Activated T-helper 9 cell treated with anti-CD3 and anti-CD28 coated beads, Interleukin-2, amount 50 U/mL, for 16 hours (primary cell): ENCODE data around the gene LAMA3.
A peak's percentile ranks its signal among the peaks of the same experiment; 100 is the strongest.

Experiments used
- DNase-seq: peaks from one replicate; pipeline ENCODE4 v3.0.0-alpha.2; 2020; ENCODE audit warnings: low read depth

LAMA3 gene

GRCh38 chr18:23824669-23825068, 135.4 kb downstream of the LAMA3 start:
- DNase-seq = no peak

- no peak for DNase-seq
Observed at GRCh38 chr18:23825496-23825895, 136.2 kb downstream of the LAMA3 start.

GRCh38 chr18:23825978-23826405, 136.7 kb downstream of the LAMA3 start:
- DNase-seq = no peak

GRCh38 chr18:23826850-23827620, 137.8 kb downstream of the LAMA3 start:
- DNase-seq = no peak

- DNase-seq = no peak
Observed at GRCh38 chr18:23827681-23828080, 138.4 kb downstream of the LAMA3 start.

GRCh38 chr18:23828426-23828825, 139.2 kb downstream of the LAMA3 start:
- DNase-seq = peak; percentile 13

GRCh38 chr18:23832911-23833310, 143.7 kb downstream of the LAMA3 start:
- no peak for DNase-seq

GRCh38 chr18:23833714-23834113, 144.5 kb downstream of the LAMA3 start:
- no peak for DNase-seq

- no peak for DNase-seq
Observed at GRCh38 chr18:23835091-23835490, 145.8 kb downstream of the LAMA3 start.

GRCh38 chr18:23835506-23835905, 146.3 kb downstream of the LAMA3 start:
- no peak for DNase-seq

- no peak for DNase-seq
Observed at GRCh38 chr18:23837591-23837990, 148.3 kb downstream of the LAMA3 start.

- no peak for DNase-seq
Observed at GRCh38 chr18:23838233-23838632, 149.0 kb downstream of the LAMA3 start.

- no peak for DNase-seq
Observed at GRCh38 chr18:23838801-23839366, 149.6 kb downstream of the LAMA3 start.

GRCh38 chr18:23842305-23842704, 153.1 kb downstream of the LAMA3 start:
- no peak for DNase-seq

- DNase-seq = no peak
Observed at GRCh38 chr18:23844991-23845680, 155.9 kb downstream of the LAMA3 start.

- no peak for DNase-seq
Observed at GRCh38 chr18:23845988-23846630, 156.9 kb downstream of the LAMA3 start.

GRCh38 chr18:23847321-23847986, 158.2 kb downstream of the LAMA3 start:
- no peak for DNase-seq

GRCh38 chr18:23849141-23849540, 159.9 kb downstream of the LAMA3 start:
- DNase-seq = no peak

GRCh38 chr18:23850215-23850614, 161.0 kb downstream of the LAMA3 start:
- no peak for DNase-seq

GRCh38 chr18:23851470-23852002, 162.3 kb downstream of the LAMA3 start:
- no peak for DNase-seq

- no peak for DNase-seq
Observed at GRCh38 chr18:23852236-23853045, 163.2 kb downstream of the LAMA3 start.
